ENCODE data around the gene ACSL3. TPM values are rescaled to one million over a fixed set of nuclear protein-coding genes. Genes with fewer than 3 reads are reported as not detected.

ACSL3 gene
- total RNA-seq, 1 donor from 2014 or later, result 106 TPM

- H3K4me1 ChIP-seq, result peaks cover 5% of the 10 kb centered on the region
- peaks cover 9% of the 10 kb centered on the region for H3K4me1 Mint-ChIP-seq
- H3K27me3 ChIP-seq, result no peaks in the 10 kb centered on the region
- no peak overlapping the region for H2AFZ ChIP-seq (replicated peaks)
- no peaks in the 10 kb centered on the region for H3F3A ChIP-seq (ENCODE audit: low read depth)
- no peak for DNase-seq (ENCODE audit: low spot score)
- peaks cover 15% of the 10 kb centered on the region for H3K9me3 Mint-ChIP-seq
- peaks cover 50% of the 10 kb centered on the region for H4K20me1 ChIP-seq (ENCODE audit: low read depth)
- H3K4me2 ChIP-seq, result no peak overlapping the region
- peaks cover 3% of the 10 kb centered on the region for H3K36me3 ChIP-seq
- no peaks in the 10 kb centered on the region for H3K9me3 ChIP-seq (ENCODE audit: low read depth)
- H3K27ac Mint-ChIP-seq, result no peak overlapping the region
- H3K9ac ChIP-seq, result no peak overlapping the region
- peaks cover 2% of the 10 kb centered on the region for H3K27me3 Mint-ChIP-seq (ENCODE audit: insufficient read depth, low read depth)
- no peak overlapping the region for H3K4me3 Mint-ChIP-seq
- peaks cover 100% of the 10 kb centered on the region for H3K79me2 ChIP-seq (ENCODE audit: low read depth)
- H3K36me3 Mint-ChIP-seq, result peaks cover 32% of the 10 kb centered on the region
- H3K4me3 ChIP-seq, result no peak overlapping the region
- H3K27ac ChIP-seq, result no peak overlapping the region
- TF ChIP-seq CTCF (IDR thresholded peaks at IDR 0.05), result no peak
- TF ChIP-seq EZH2 (IDR thresholded peaks at IDR 0.05), result no peak
- TF ChIP-seq EZH2phosphoT487 (IDR thresholded peaks at IDR 0.05), result no peak
Observed at GRCh38 chr2:222883420-222883819, 22.6 kb downstream of the ACSL3 start.

- no peak overlapping the region for H3K4me2 ChIP-seq
- Mint-ChIP-seq H3K27me3 (ENCODE audit: insufficient read depth, low read depth) (peaks cover 2% of the 10 kb centered on the region), H3K4me1 (peaks cover 9% of the 10 kb centered on the region), H3K36me3 (peaks cover 37% of the 10 kb centered on the region), H3K9me3 (peaks cover 15% of the 10 kb centered on the region), H3K4me3 (no peak overlapping the region), H3K27ac (no peak overlapping the region)
- H3K9ac ChIP-seq, result no peak overlapping the region
- no peak overlapping the region for H3K4me3 ChIP-seq
- no peaks in the 10 kb centered on the region for H3K27me3 ChIP-seq
- no peaks in the 10 kb centered on the region for H3F3A ChIP-seq (ENCODE audit: low read depth)
- H2AFZ ChIP-seq (replicated peaks), result no peak overlapping the region
- peaks cover 3% of the 10 kb centered on the region for H3K36me3 ChIP-seq
- peaks cover 100% of the 10 kb centered on the region for H3K79me2 ChIP-seq (ENCODE audit: low read depth)
- peaks cover 47% of the 10 kb centered on the region for H4K20me1 ChIP-seq (ENCODE audit: low read depth)
- no peak for TF ChIP-seq EZH2 (IDR thresholded peaks at IDR 0.05)
- TF ChIP-seq EZH2phosphoT487 (IDR thresholded peaks at IDR 0.05), result no peak
- TF ChIP-seq CTCF (IDR thresholded peaks at IDR 0.05), result no peak
- peaks cover 5% of the 10 kb centered on the region for H3K4me1 ChIP-seq
- no peak overlapping the region for H3K27ac ChIP-seq
- DNase-seq (ENCODE audit: low spot score), result no peak
- no peaks in the 10 kb centered on the region for H3K9me3 ChIP-seq (ENCODE audit: low read depth)
Observed at GRCh38 chr2:222884114-222884771, 23.4 kb downstream of the ACSL3 start.

GRCh38 chr2:222884805-222885424 is 24.1 kb downstream of the ACSL3 start:
- Mint-ChIP-seq H3K9me3 (peaks cover 15% of the 10 kb centered on the region), H3K27me3 (ENCODE audit: insufficient read depth, low read depth) (peaks cover 2% of the 10 kb centered on the region), H3K36me3 (peaks cover 41% of the 10 kb centered on the region), H3K4me1 (peaks cover 9% of the 10 kb centered on the region), H3K4me3 (no peak overlapping the region), H3K27ac (no peak overlapping the region)
- no peak overlapping the region for H3K4me3 ChIP-seq
- peaks cover 3% of the 10 kb centered on the region for H3K36me3 ChIP-seq
- no peaks in the 10 kb centered on the region for H3F3A ChIP-seq (ENCODE audit: low read depth)
- H3K4me1 ChIP-seq, result peaks cover 5% of the 10 kb centered on the region
- no peak overlapping the region for H3K4me2 ChIP-seq
- H2AFZ ChIP-seq (replicated peaks), result no peak overlapping the region
- no peak for DNase-seq (ENCODE audit: low spot score)
- H3K27me3 ChIP-seq, result no peaks in the 10 kb centered on the region
- peaks cover 100% of the 10 kb centered on the region for H3K79me2 ChIP-seq (ENCODE audit: low read depth)
- H4K20me1 ChIP-seq (ENCODE audit: low read depth), result peaks cover 51% of the 10 kb centered on the region
- H3K9me3 ChIP-seq (ENCODE audit: low read depth), result no peaks in the 10 kb centered on the region
- H3K9ac ChIP-seq, result no peak overlapping the region
- TF ChIP-seq EZH2 (IDR thresholded peaks at IDR 0.05), result no peak
- TF ChIP-seq CTCF (IDR thresholded peaks at IDR 0.05), result no peak
- no peak for TF ChIP-seq EZH2phosphoT487 (IDR thresholded peaks at IDR 0.05)
- no peak overlapping the region for H3K27ac ChIP-seq
